NCI-H69 (cell line): ENCODE measurements around the gene POLH.

Experiments
- DNase-seq: peaks from one replicate; lab custom pipeline; 2025; lab: John Stamatoyannopoulos, UW

POLH gene

GRCh38 chr6:43606019-43606418, 30.0 kb downstream of the POLH start:
- no peak for DNase-seq

GRCh38 chr6:43608310-43608763, 32.4 kb downstream of the POLH start:
- DNase-seq: peak; percentile 84

GRCh38 chr6:43608807-43609206, 32.8 kb downstream of the POLH start:
- DNase-seq: no peak

- DNase-seq: no peak
These were observed 33.4 kb downstream of the POLH start for GRCh38 chr6:43609402-43609801.

- no peak for DNase-seq
These were observed 34.4 kb downstream of the POLH start for GRCh38 chr6:43610431-43610830.

GRCh38 chr6:43613721-43614395, 37.9 kb downstream of the POLH start:
- DNase-seq: no peak

- no peak for DNase-seq
These were observed 38.4 kb downstream of the POLH start for GRCh38 chr6:43614396-43614730.

GRCh38 chr6:43616725-43617472, 40.9 kb downstream of the POLH start:
- no peak for DNase-seq

- DNase-seq: peak; percentile 20
These were observed 45.3 kb downstream of the POLH start for GRCh38 chr6:43621078-43621835.

- DNase-seq: no peak
These were observed 45.8 kb downstream of the POLH start for GRCh38 chr6:43621836-43622180.

GRCh38 chr6:43622541-43622940, 46.6 kb downstream of the POLH start:
- DNase-seq: no peak

- DNase-seq: no peak
These were observed 48.1 kb downstream of the POLH start for GRCh38 chr6:43623880-43624785.

- DNase-seq: no peak
These were observed 48.9 kb downstream of the POLH start for GRCh38 chr6:43624786-43625288.

- no peak for DNase-seq
These were observed 49.5 kb downstream of the POLH start for GRCh38 chr6:43625393-43625992.

- peak; percentile 90 for DNase-seq
These were observed 51.2 kb downstream of the POLH start for GRCh38 chr6:43627008-43627825.

GRCh38 chr6:43628393-43629103, 52.6 kb downstream of the POLH start:
- DNase-seq: peak; percentile 81

- peak; percentile 100 for DNase-seq
These were observed 53.1 kb downstream of the POLH start, which contains the start of gene GTPBP2 for GRCh38 chr6:43629104-43629504. Gene GTPBP2 (minus strand): TSS chr6:43629264. CDS start chr6:43629162, 102 bp downstream.

- peak; percentile 99 for DNase-seq
These were observed 53.7 kb downstream of the POLH start for GRCh38 chr6:43629505-43630300.
